ENCODE results near the gene CTNNA3. TPM values are rescaled to one million over a fixed set of nuclear protein-coding genes. Genes with fewer than 3 reads are reported as not detected.

CTNNA3 gene
- polyA plus RNA-seq, 2 donors, result 0.08 to 0.10 TPM

- peaks cover 0 to 3% of the 10 kb centered on the region in 2 donors for H3K9me3 ChIP-seq (ENCODE audit: control insufficient read depth in 2 of 2, insufficient read depth in 1 of 2, low read depth in 1 of 2, low read length in 1 of 2)
- 50 to 61% methylated on average over 6 of the region's 6 CpGs for WGBS, 2 donors
Measured at GRCh38 chr10:66098595-66099480, 1597.2 kb downstream of the CTNNA3 start.

GRCh38 chr10:66095610-66096009, 1600.4 kb downstream of the CTNNA3 start:
- Histone ChIP-seq H3K27me3 (ENCODE audit: control insufficient read depth in 1 of 2, insufficient read depth in 2 of 2, low read length in 2 of 2) (no peaks in the 10 kb centered on the region), H3K4me3 (ENCODE audit: low read depth in 1 of 2, low read length in 2 of 2) (no peak overlapping the region), H3K9me3 (ENCODE audit: control insufficient read depth in 2 of 2, insufficient read depth in 1 of 2, low read depth in 1 of 2, low read length in 1 of 2) (no peaks in the 10 kb centered on the region), H3K36me3 (ENCODE audit: control insufficient read depth in 2 of 2, insufficient read depth in 2 of 2, low read length in 1 of 2) (no peaks in the 10 kb centered on the region), H3K4me1 (ENCODE audit: control insufficient read depth in 2 of 2, insufficient read depth in 2 of 2, low read length in 1 of 2) (no peaks in the 10 kb centered on the region), H3K27ac (ENCODE audit: low read depth in 2 of 2, low read length in 1 of 2) (no peak overlapping the region)
- WGBS, 2 donors, result 45 to 61% methylated on average over 2 of the region's 2 CpGs

More at GRCh38 chr10:66098595-66099480, 1597.2 kb downstream of the CTNNA3 start:
- H3K27ac ChIP-seq (ENCODE audit: low read depth in 2 of 2, low read length in 1 of 2), result no peak overlapping the region
- H3K36me3 ChIP-seq (ENCODE audit: control insufficient read depth in 2 of 2, insufficient read depth in 2 of 2, low read length in 1 of 2), result no peaks in the 10 kb centered on the region
- H3K4me3 ChIP-seq (ENCODE audit: low read depth in 1 of 2, low read length in 2 of 2), result no peak overlapping the region
- no peaks in the 10 kb centered on the region for H3K4me1 ChIP-seq (ENCODE audit: control insufficient read depth in 2 of 2, insufficient read depth in 2 of 2, low read length in 1 of 2)
- no peaks in the 10 kb centered on the region for H3K27me3 ChIP-seq (ENCODE audit: control insufficient read depth in 1 of 2, insufficient read depth in 2 of 2, low read length in 2 of 2)

GRCh38 chr10:66085906-66086305, 1610.1 kb downstream of the CTNNA3 start:
- Histone ChIP-seq H3K4me3 (ENCODE audit: low read depth in 1 of 2, low read length in 2 of 2) (no peak overlapping the region), H3K36me3 (ENCODE audit: control insufficient read depth in 2 of 2, insufficient read depth in 2 of 2, low read length in 1 of 2) (no peaks in the 10 kb centered on the region), H3K4me1 (ENCODE audit: control insufficient read depth in 2 of 2, insufficient read depth in 2 of 2, low read length in 1 of 2) (no peaks in the 10 kb centered on the region), H3K27ac (ENCODE audit: low read depth in 2 of 2, low read length in 1 of 2) (no peak overlapping the region), H3K9me3 (ENCODE audit: control insufficient read depth in 2 of 2, insufficient read depth in 1 of 2, low read depth in 1 of 2, low read length in 1 of 2) (no peaks in the 10 kb centered on the region), H3K27me3 (ENCODE audit: control insufficient read depth in 1 of 2, insufficient read depth in 2 of 2, low read length in 2 of 2) (no peaks in the 10 kb centered on the region)
- WGBS, 2 donors, result 7% methylated on average over 1 of the region's 1 CpG

- Histone ChIP-seq H3K27ac (ENCODE audit: low read depth in 2 of 2, low read length in 1 of 2) (no peak overlapping the region), H3K9me3 (ENCODE audit: control insufficient read depth in 2 of 2, insufficient read depth in 1 of 2, low read depth in 1 of 2, low read length in 1 of 2) (no peaks in the 10 kb centered on the region), H3K4me1 (ENCODE audit: control insufficient read depth in 2 of 2, insufficient read depth in 2 of 2, low read length in 1 of 2) (no peaks in the 10 kb centered on the region), H3K4me3 (ENCODE audit: low read depth in 1 of 2, low read length in 2 of 2) (no peak overlapping the region), H3K27me3 (ENCODE audit: control insufficient read depth in 1 of 2, insufficient read depth in 2 of 2, low read length in 2 of 2) (no peaks in the 10 kb centered on the region), H3K36me3 (ENCODE audit: control insufficient read depth in 2 of 2, insufficient read depth in 2 of 2, low read length in 1 of 2) (no peaks in the 10 kb centered on the region)
- 85 to 87% methylated on average over 2 of the region's 2 CpGs for WGBS, 2 donors
Measured at GRCh38 chr10:66071907-66072306, 1624.1 kb downstream of the CTNNA3 start.

GRCh38 chr10:66058594-66058993, 1637.4 kb downstream of the CTNNA3 start:
- Histone ChIP-seq H3K4me1 (ENCODE audit: control insufficient read depth in 2 of 2, insufficient read depth in 2 of 2, low read length in 1 of 2) (no peaks in the 10 kb centered on the region), H3K36me3 (ENCODE audit: control insufficient read depth in 2 of 2, insufficient read depth in 2 of 2, low read length in 1 of 2) (no peaks in the 10 kb centered on the region), H3K27me3 (ENCODE audit: control insufficient read depth in 1 of 2, insufficient read depth in 2 of 2, low read length in 2 of 2) (no peaks in the 10 kb centered on the region), H3K9me3 (ENCODE audit: control insufficient read depth in 2 of 2, insufficient read depth in 1 of 2, low read depth in 1 of 2, low read length in 1 of 2) (no peaks in the 10 kb centered on the region), H3K4me3 (ENCODE audit: low read depth in 1 of 2, low read length in 2 of 2) (no peak overlapping the region), H3K27ac (ENCODE audit: low read depth in 2 of 2, low read length in 1 of 2) (no peak overlapping the region)

GRCh38 chr10:66049335-66049734, 1646.7 kb downstream of the CTNNA3 start:
- no peaks in the 10 kb centered on the region for H3K36me3 ChIP-seq (ENCODE audit: control insufficient read depth in 2 of 2, insufficient read depth in 2 of 2, low read length in 1 of 2)

GRCh38 chr10:66045859-66046258, 1650.1 kb downstream of the CTNNA3 start:
- Histone ChIP-seq H3K4me1 (ENCODE audit: control insufficient read depth in 2 of 2, insufficient read depth in 2 of 2, low read length in 1 of 2) (no peaks in the 10 kb centered on the region), H3K27me3 (ENCODE audit: control insufficient read depth in 1 of 2, insufficient read depth in 2 of 2, low read length in 2 of 2) (no peaks in the 10 kb centered on the region), H3K27ac (ENCODE audit: low read depth in 2 of 2, low read length in 1 of 2) (no peak overlapping the region), H3K36me3 (ENCODE audit: control insufficient read depth in 2 of 2, insufficient read depth in 2 of 2, low read length in 1 of 2) (no peaks in the 10 kb centered on the region), H3K4me3 (ENCODE audit: low read depth in 1 of 2, low read length in 2 of 2) (no peak overlapping the region), H3K9me3 (ENCODE audit: control insufficient read depth in 2 of 2, insufficient read depth in 1 of 2, low read depth in 1 of 2, low read length in 1 of 2) (peaks cover 2 to 4% of the 10 kb centered on the region in 2 donors)
- 44 to 68% methylated on average over 1 of the region's 1 CpG for WGBS, 2 donors

More at GRCh38 chr10:66049335-66049734, 1646.7 kb downstream of the CTNNA3 start:
- Histone ChIP-seq H3K27ac (ENCODE audit: low read depth in 2 of 2, low read length in 1 of 2) (no peak overlapping the region), H3K4me1 (ENCODE audit: control insufficient read depth in 2 of 2, insufficient read depth in 2 of 2, low read length in 1 of 2) (no peaks in the 10 kb centered on the region), H3K9me3 (ENCODE audit: control insufficient read depth in 2 of 2, insufficient read depth in 1 of 2, low read depth in 1 of 2, low read length in 1 of 2) (peaks cover 3 to 4% of the 10 kb centered on the region in 2 donors), H3K27me3 (ENCODE audit: control insufficient read depth in 1 of 2, insufficient read depth in 2 of 2, low read length in 2 of 2) (no peaks in the 10 kb centered on the region), H3K4me3 (ENCODE audit: low read depth in 1 of 2, low read length in 2 of 2) (no peak overlapping the region)
- WGBS, 2 donors, result 82 to 83% methylated on average over 3 of the region's 3 CpGs

- no peaks in the 10 kb centered on the region for H3K36me3 ChIP-seq (ENCODE audit: control insufficient read depth in 2 of 2, insufficient read depth in 2 of 2, low read length in 1 of 2)
- no peak overlapping the region for H3K27ac ChIP-seq (ENCODE audit: low read depth in 2 of 2, low read length in 1 of 2)
- WGBS, 2 donors, result 72 to 73% methylated on average over 3 of the region's 3 CpGs
- H3K4me1 ChIP-seq (ENCODE audit: control insufficient read depth in 2 of 2, insufficient read depth in 2 of 2, low read length in 1 of 2), result no peaks in the 10 kb centered on the region
- peaks cover 0 to 4% of the 10 kb centered on the region in 2 donors for H3K9me3 ChIP-seq (ENCODE audit: control insufficient read depth in 2 of 2, insufficient read depth in 1 of 2, low read depth in 1 of 2, low read length in 1 of 2)
- no peak overlapping the region for H3K4me3 ChIP-seq (ENCODE audit: low read depth in 1 of 2, low read length in 2 of 2)
- no peaks in the 10 kb centered on the region for H3K27me3 ChIP-seq (ENCODE audit: control insufficient read depth in 1 of 2, insufficient read depth in 2 of 2, low read length in 2 of 2)
Measured at GRCh38 chr10:66041771-66042170, 1654.2 kb downstream of the CTNNA3 start.

GRCh38 chr10:66038623-66039022, 1657.4 kb downstream of the CTNNA3 start:
- no peaks in the 10 kb centered on the region for H3K9me3 ChIP-seq (ENCODE audit: control insufficient read depth in 2 of 2, insufficient read depth in 1 of 2, low read depth in 1 of 2, low read length in 1 of 2)
- H3K4me3 ChIP-seq (ENCODE audit: low read depth in 1 of 2, low read length in 2 of 2), result no peak overlapping the region
- H3K36me3 ChIP-seq (ENCODE audit: control insufficient read depth in 2 of 2, insufficient read depth in 2 of 2, low read length in 1 of 2), result no peaks in the 10 kb centered on the region
- H3K4me1 ChIP-seq (ENCODE audit: control insufficient read depth in 2 of 2, insufficient read depth in 2 of 2, low read length in 1 of 2), result no peaks in the 10 kb centered on the region
- H3K27me3 ChIP-seq (ENCODE audit: control insufficient read depth in 1 of 2, insufficient read depth in 2 of 2, low read length in 2 of 2), result no peaks in the 10 kb centered on the region
- no peak overlapping the region for H3K27ac ChIP-seq (ENCODE audit: low read depth in 2 of 2, low read length in 1 of 2)
- WGBS, 2 donors, result 63 to 83% methylated on average over 1 of the region's 1 CpG

- no peaks in the 10 kb centered on the region for H3K4me1 ChIP-seq (ENCODE audit: control insufficient read depth in 2 of 2, insufficient read depth in 2 of 2, low read length in 1 of 2)
- WGBS, 2 donors, result 71 to 82% methylated on average over 2 of the region's 2 CpGs
- no peaks in the 10 kb centered on the region for H3K36me3 ChIP-seq (ENCODE audit: control insufficient read depth in 2 of 2, insufficient read depth in 2 of 2, low read length in 1 of 2)
- H3K4me3 ChIP-seq (ENCODE audit: low read depth in 1 of 2, low read length in 2 of 2), result no peak overlapping the region
- no peaks in the 10 kb centered on the region for H3K27me3 ChIP-seq (ENCODE audit: control insufficient read depth in 1 of 2, insufficient read depth in 2 of 2, low read length in 2 of 2)
- no peak overlapping the region for H3K27ac ChIP-seq (ENCODE audit: low read depth in 2 of 2, low read length in 1 of 2)
- no peaks in the 10 kb centered on the region for H3K9me3 ChIP-seq (ENCODE audit: control insufficient read depth in 2 of 2, insufficient read depth in 1 of 2, low read depth in 1 of 2, low read length in 1 of 2)
Measured at GRCh38 chr10:66026321-66026720, 1669.7 kb downstream of the CTNNA3 start.

All from esophagus (tissue), 2 donors.